ENCODE results near the gene POU4F2. TPM values are rescaled to one million over a fixed set of nuclear protein-coding genes. Genes with fewer than 3 reads are reported as not detected.

The POU4F2 gene, protein sequence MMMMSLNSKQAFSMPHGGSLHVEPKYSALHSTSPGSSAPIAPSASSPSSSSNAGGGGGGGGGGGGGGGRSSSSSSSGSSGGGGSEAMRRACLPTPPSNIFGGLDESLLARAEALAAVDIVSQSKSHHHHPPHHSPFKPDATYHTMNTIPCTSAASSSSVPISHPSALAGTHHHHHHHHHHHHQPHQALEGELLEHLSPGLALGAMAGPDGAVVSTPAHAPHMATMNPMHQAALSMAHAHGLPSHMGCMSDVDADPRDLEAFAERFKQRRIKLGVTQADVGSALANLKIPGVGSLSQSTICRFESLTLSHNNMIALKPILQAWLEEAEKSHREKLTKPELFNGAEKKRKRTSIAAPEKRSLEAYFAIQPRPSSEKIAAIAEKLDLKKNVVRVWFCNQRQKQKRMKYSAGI
- total RNA-seq (2014; rRNA removed; shearing (Covaris generic)): not detected in 2 replicates

DNA sequence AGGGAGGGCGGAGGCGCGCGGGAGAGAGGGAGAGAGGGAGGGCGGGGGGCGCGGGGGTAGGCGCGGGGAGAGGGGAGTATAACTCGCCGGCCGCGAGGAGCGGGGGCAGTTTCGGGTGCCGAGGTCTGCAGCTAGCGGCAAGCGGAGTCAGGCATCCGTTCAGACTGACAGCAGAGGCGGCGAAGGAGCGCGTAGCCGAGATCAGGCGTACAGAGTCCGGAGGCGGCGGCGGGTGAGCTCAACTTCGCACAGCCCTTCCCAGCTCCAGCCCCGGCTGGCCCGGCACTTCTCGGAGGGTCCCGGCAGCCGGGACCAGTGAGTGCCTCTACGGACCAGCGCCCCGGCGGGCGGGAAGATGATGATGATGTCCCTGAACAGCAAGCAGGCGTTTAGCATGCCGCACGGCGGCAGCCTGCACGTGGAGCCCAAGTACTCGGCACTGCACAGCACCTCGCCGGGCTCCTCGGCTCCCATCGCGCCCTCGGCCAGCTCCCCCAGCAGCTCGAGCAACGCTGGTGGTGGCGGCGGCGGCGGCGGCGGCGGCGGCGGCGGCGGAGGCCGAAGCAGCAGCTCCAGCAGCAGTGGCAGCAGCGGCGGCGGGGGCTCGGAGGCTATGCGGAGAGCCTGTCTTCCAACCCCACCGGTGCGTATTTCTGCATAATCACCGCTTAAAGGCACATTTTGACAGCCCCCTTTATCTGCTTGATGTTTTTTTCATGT lies at the start of gene POU4F2:
Gene POU4F2 (plus strand): TSS at position 108 of the 720 bp plus-strand sequence. CDS start 248 bp downstream, at position 356.
- DNase-seq (ENCODE audit: low read depth): peak; percentile 5

DNA sequence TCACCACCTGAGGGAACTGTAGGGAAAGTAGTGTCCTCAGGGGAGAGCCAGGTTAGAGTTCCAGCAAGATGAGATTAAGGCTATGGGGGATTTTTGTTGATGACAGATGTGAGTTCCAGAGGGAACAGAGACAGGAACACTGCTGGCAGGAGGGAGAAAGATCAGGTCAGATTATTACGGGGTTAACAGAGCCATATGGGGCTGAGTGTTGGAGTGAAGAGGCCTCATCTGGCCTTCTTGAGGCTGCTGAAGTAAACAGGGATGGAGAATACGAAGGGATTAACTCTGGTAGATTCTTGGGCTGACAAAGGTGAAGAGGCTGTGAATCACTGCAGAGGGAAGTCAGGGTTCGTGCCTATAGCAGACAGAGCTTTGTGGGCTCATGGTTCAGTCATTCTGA lies 47.9 kb upstream of the POU4F2 start:
- no peak for DNase-seq (ENCODE audit: low read depth)

GRCh38 chr4:146592019-146592418 lies 46.7 kb upstream of the POU4F2 start:
- peak; percentile 22 for DNase-seq (ENCODE audit: low read depth)

DNA sequence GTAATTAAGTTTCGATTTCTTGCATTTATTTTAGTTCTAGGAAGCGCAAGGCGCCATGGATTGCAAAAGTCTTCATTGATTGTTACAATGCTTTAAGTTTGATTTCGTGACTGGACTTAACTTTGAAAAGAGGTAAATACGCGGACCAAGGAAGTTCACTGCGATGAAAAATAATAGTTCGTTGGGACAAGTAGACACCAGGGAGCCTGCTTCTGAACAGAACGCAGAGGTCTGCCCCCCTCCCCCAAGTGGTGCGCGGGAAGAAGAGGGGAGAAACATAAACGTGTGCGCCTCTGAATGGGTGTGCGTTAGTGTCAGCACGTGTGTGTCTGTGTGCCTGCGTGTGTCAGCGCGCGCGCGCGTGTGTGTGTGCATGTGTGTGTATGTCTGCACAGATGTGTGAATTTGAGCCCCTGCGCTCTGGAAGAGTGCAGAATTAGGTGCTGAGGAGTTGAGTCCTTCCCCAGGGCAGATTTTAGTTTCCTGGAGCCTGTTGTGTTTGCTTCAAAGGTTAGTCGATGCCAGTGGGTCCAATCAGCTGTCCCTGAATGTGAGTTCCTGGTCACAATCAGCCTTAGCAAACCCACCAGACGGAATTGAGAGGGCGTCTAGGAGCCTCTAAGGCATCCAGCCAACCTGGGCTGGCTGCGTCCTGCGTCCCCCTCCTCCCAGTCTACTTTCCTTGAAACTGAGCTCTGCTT lies 5.8 kb upstream of the POU4F2 start:
- DNase-seq (ENCODE audit: low read depth): no peak

DNA sequence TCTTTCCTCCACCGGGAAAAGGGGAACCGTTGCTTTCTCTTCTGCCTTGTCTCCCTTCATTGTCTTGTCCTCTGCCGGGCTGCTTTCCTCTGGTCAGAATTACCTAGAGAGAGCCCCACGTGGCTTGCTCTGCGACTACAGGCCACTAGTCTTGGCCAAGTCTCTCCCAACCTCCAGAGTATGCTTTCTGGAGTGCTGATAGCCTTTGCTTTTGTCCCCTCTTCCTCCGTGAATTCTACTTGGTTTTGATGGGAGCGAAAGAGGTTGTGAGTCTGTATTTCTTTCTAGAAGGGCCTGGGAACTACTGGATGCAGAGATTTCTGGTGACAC lies 5.3 kb upstream of the POU4F2 start:
- DNase-seq (ENCODE audit: low read depth): no peak

- no peak for DNase-seq (ENCODE audit: low read depth)
These were observed 3.9 kb upstream of the POU4F2 start for GRCh38 chr4:146634825-146635224.

- no peak for DNase-seq (ENCODE audit: low read depth)
These were observed 916 bp upstream of the POU4F2 start for GRCh38 chr4:146637621-146638332.

GRCh38 chr4:146638333-146638785 lies 334 bp upstream of the POU4F2 start:
- DNase-seq (ENCODE audit: low read depth): no peak

DNA sequence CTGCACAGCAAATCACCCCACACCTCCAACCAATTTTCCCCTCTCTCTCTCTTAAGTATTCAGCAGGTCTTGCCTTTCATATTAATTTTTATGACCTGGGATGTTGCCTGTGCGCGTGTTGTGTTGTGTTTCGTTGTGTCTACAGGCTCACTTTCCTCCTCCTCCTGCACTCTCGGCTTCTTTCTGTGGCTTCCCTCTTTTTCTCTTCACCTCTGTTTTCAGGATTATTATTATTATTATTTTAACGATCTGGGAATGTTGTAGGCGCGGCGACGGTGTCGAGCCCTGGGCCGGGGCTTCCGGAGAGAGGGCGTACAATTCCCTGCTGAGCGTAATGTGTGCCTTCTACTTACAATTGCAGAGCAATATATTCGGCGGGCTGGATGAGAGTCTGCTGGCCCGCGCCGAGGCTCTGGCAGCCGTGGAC lies 826 bp downstream of the POU4F2 start:
- no peak for DNase-seq (ENCODE audit: low read depth)

DNA sequence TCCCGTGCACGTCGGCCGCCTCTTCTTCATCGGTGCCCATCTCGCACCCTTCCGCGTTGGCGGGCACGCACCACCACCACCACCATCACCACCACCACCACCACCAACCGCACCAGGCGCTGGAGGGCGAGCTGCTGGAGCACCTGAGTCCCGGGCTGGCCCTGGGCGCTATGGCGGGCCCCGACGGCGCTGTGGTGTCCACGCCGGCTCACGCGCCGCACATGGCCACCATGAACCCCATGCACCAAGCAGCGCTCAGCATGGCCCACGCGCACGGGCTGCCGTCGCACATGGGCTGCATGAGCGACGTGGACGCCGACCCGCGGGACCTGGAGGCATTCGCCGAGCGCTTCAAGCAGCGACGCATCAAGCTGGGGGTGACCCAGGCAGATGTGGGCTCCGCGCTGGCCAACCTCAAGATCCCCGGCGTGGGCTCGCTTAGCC lies 1.4 kb downstream of the POU4F2 start:
- no peak for DNase-seq (ENCODE audit: low read depth)

DNA sequence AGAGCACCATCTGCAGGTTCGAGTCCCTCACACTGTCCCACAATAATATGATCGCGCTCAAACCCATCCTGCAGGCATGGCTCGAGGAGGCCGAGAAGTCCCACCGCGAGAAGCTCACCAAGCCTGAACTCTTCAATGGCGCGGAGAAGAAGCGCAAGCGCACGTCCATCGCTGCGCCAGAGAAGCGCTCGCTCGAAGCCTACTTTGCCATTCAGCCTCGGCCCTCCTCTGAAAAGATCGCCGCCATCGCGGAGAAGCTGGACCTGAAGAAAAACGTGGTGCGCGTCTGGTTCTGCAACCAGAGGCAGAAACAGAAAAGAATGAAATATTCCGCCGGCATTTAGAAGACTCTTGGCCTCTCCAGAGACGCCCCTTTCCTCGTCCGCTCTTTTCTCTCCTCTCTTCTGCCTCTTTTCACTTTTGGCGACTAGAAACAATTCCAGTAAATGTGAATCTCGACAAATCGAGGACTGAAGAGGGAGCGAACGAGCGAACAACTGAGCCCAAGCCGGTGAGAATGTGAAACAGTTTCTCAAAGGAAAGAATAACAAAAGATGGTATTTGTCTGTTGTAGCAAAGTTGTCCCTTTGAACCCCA lies 1.9 kb downstream of the POU4F2 start:
- no peak for DNase-seq (ENCODE audit: low read depth)

DNA sequence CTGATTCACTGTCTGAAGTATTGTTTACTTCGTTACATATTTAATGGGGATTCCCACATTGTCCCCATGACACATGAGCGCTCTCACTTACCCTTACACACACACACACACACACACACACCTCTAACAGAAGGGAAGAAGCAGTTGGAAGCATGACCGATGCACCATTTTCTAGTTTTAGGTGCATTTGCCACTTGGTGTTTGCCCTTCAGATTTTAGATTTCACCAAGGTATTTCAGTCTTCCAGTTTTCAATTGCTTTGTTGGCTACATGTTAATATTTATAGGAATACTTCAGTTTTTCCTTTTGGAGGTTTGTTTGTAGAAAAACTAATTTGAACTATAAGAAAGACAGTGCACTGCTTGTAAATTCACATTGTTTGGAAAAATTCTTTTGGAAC lies 3.1 kb downstream of the POU4F2 start:
- DNase-seq (ENCODE audit: low read depth): no peak

DNA sequence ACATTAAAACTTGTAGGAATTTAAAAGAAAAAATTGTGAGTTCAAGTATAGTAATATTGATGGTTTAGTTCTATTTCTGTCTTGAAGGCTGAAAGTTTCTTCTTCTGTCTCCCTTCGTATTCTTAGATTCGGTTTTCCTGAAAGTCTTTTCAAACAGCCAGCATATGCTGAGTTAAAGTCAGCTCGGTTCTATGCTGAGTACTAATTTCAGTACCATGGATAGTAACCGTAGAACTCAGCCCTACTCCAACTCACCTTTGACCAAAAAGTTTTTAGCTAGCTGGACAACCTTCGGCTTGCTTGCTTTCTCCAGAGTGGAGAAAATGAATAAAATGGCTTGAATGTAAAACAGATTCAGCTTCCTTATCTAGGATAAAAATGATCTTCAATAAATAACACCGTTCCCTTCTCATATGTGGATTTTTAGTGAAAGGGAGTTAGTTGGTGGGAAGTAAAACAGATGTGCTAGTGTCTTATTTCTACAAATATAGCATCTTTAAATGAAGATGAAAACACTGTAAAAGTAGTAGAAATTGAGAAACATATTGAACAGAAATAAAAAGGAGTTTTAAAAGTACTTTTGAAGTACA lies 5.2 kb downstream of the POU4F2 start:
- peak; percentile 16 for DNase-seq (ENCODE audit: low read depth)

DNA sequence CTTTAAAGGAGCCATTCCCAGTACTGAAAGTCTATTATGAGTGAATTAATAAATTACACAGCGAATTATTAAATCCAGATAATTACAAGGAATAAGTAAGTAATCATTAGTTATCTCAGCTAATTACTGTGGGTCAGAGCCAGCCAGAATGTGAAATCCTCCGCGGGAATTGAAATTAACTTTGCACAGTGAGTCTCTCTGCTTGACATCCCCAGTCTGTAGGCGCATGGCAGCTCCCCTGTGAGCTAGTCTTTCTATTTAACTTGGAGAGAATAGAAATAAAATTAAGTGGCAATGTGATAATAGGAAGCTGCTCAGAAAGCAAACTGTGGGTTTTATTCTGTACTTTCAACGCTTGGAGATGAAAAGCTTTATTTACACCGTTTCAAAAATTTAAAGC lies 7.2 kb downstream of the POU4F2 start:
- DNase-seq (ENCODE audit: low read depth): no peak

DNA sequence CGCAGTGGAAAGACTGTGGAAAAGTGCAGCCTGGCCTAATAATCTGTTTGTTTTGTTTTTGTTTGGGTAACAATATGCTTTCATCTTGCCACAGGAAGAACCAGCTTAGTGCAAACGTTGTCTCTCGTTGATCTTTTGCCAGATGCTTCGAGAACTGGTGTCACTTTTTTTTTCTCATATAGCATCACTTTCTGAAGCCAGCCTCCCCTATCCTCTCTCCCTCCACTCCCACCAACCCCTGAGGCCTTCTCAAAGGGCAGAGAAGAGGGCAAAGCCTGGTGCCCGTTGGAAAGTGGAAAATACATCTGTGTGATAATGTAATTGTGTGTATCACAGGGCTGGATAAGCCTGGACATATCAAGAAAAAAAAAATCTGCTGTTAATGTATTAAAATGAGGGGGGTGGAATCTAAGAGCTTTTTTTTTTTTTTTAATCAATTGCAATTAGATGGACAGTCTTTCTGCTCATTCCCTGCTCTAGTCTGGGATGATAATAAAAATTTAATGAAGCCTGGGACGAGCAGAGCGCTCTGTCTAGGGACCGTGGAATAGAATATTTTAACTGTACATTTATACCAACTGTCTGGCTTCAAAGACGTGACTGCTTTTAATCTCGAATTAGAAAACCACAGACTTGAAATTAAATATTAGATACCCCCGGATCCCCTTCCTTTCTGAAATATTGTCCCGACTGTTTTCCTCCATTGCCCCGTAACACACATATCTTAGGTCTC lies 8.1 kb downstream of the POU4F2 start:
- DNase-seq (ENCODE audit: low read depth): no peak

GRCh38 chr4:146647615-146648460 lies 9.1 kb downstream of the POU4F2 start:
- peak; percentile 4 for DNase-seq (ENCODE audit: low read depth)

DNA sequence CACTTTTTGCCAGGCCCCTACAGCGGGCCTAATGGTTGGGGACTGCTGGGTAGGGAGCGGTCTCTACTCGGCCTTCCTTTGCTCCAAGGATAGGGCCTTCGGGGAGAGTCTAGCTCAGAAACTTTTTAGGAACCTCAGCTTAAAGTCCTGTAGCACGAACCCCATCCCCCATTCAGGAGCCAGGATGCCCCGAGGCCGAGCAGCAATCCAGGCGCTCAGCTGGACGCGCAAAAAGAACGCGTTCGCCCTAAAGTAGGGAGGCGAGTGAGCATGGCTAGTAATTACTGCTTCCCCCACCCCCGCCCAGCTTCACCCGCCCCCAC lies 9.7 kb downstream of the POU4F2 start:
- DNase-seq (ENCODE audit: low read depth): no peak

DNA sequence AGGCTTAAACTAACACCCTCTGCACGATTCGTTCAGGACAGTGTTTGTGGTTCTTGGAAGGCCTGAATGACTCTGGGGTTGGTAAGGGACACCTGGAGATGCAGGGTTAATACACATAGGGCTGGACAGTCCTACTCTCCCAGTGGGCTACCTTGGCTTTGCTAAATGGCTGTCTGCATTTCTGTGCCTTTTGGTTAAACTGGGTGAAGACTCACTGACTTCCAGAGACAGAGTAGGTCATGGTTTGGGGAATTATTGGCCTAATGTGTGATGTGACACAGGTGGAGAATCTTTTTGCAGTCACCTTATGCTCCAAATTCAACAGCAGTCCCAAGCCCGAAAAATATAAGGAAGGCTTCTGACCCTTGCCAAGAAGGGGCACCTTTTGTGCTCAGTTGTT lies 10.5 kb downstream of the POU4F2 start:
- DNase-seq (ENCODE audit: low read depth): no peak

- no peak for DNase-seq (ENCODE audit: low read depth)
These were observed 11.3 kb downstream of the POU4F2 start for GRCh38 chr4:146650034-146650433.
